Sigmoid colon (tissue), 7 donors: ENCODE data around the gene USP22. TPM values are rescaled to one million over a fixed set of nuclear protein-coding genes. Genes with fewer than 3 reads are reported as not detected.
A peak's percentile ranks its signal among the peaks of the same experiment; 100 is the strongest.

Experiments
- DNase-seq: peaks from one replicate; pipeline ENCODE4 v3.0.0-alpha.2; 2019
- H3K27ac ChIP-seq, 4 donors: fragments of 200-600 bp; sonication (generic); one replicate each; pipeline ENCODE4 v1.5.1; 2016 to 2019; ENCODE audit warnings: mild to moderate bottlenecking in 1 of 4
- H3K27me3 ChIP-seq, 3 donors: fragments of 200-600 bp; sonication (generic); one replicate each; pipeline ENCODE4 v1.5.1; 2019; ENCODE audit warnings: mild to moderate bottlenecking in 1 of 3
- H3K36me3 ChIP-seq, 4 donors: fragments of 200-600 bp; sonication (generic); one replicate each; pipeline ENCODE4 v1.5.1; 2016 to 2019
- H3K4me1 ChIP-seq, 4 donors: fragments of 200-600 bp; sonication (generic); one replicate each; pipeline ENCODE4 v1.5.1; 2017 to 2019
- H3K4me3 ChIP-seq, 4 donors: fragments of 200-600 bp; sonication (generic); one replicate each; pipeline ENCODE4 v1.5.1; 2017 to 2019; ENCODE audit warnings: mild to moderate bottlenecking in 2 of 4, moderate library complexity in 1 of 4
- H3K9me3 ChIP-seq, 4 donors: fragments of 200-600 bp in 3 of 4; sonication (generic) in 3 of 4; one replicate each; pipeline versions ENCODE4 v1.5.1 to v1.6.1; 2013 to 2019
- CTCF ChIP-seq, 4 experiments: fragments of 450-650 bp in 3 of 4; fragments of 200-600 bp in 1 of 4; IDR thresholded peaks; one replicate each; pipeline ENCODE4 v1.5.1; 2016 to 2019; ENCODE audit warnings: antibody characterized with exemption in 4 of 4, mild to moderate bottlenecking in 3 of 4, moderate library complexity in 2 of 4
- EP300 ChIP-seq, 4 donors: sonication (generic); formaldehyde crosslinking; IDR thresholded peaks; one replicate each; pipeline ENCODE4 v1.6.1; 2017; ENCODE audit warnings: antibody characterized with exemption in 4 of 4
- POLR2A ChIP-seq, 2 donors: fragments of 450-650 bp; IDR thresholded peaks; one replicate each; pipeline ENCODE4 v1.6.1; 2016; ENCODE audit warnings: antibody characterized with exemption in 2 of 2, mild to moderate bottlenecking in 2 of 2, moderate library complexity in 2 of 2
- POLR2AphosphoS5 ChIP-seq, 4 donors: sonication (generic); formaldehyde crosslinking; IDR thresholded peaks; one replicate each; pipeline ENCODE4 v1.6.1; 2017; ENCODE audit warnings: antibody characterized with exemption in 4 of 4
- WGBS, 2 donors: extraction: QIAGEN DNeasy Blood & Tissue Kit; methylation state at CpG; one replicate each; pipeline ENCODE4 v1.1.7; 2013; 5-methylcytosine and 5-hydroxymethylcytosine counted together
- intact Hi-C: fragments of 100-400 bp; cut with DNase I; formaldehyde crosslinking; loops from one replicate; pipeline ENCODE4 v1.15.1; 2023
- polyA plus RNA-seq, 3 donors: library from polyadenylated mRNA; stranded (reverse); fragments of 200-250 nt; gene quantifications; one replicate each; pipeline ENCODE4 v1.2.3, GENCODE V29; 2013
- total RNA-seq, 4 donors: library from RNA; depleted of rRNA; stranded (reverse); fragments of >200 nt; gene quantifications; one replicate each; pipeline ENCODE4 v1.1.0, GENCODE V29; 2016
- donor health status: healthy with polysubstance abuse.
- donor health status: Bipolar disorder and iron deficiency.
- donor health status: healthy.

Gene USP22
- 10 to 100 TPM; 68.8 to 84.2 (median 83.4) TPM for total RNA-seq
- 10 to 100 TPM; 25.2 to 71.2 (median 30.1) TPM for polyA plus RNA-seq

- no peak for TF ChIP-seq EP300 (IDR thresholded peaks at IDR 0.05)
- TF ChIP-seq CTCF (IDR thresholded peaks at IDR 0.05) = no peak
- peak in 1 of 2 donors; percentile 3 for TF ChIP-seq POLR2A (IDR thresholded peaks at IDR 0.05)
- peak; percentile 94 to 97 (median 95) for TF ChIP-seq POLR2AphosphoS5 (IDR thresholded peaks at IDR 0.05)
- DNase-seq = no peak
- Histone ChIP-seq H3K4me3 (peak within 1 kb of the TSS; percentile 85 to 97 (median 94)), H3K27me3 (no peaks in the 10 kb centered on the region), H3K27ac (peak within 1 kb of the TSS; percentile 99 to 100 (median 100)), H3K9me3 (no peaks in the 10 kb centered on the region), H3K36me3 (no peaks in the 10 kb centered on the region), H3K4me1 (peaks cover 0 to 47% (median 45%) of the 10 kb centered on the region in 4 donors)
- 0% methylated on average over 91 of the region's 91 CpGs for WGBS, 2 donors
- intact Hi-C loops = loop anchor here (2.0 to 10.0 kb wide), 3 partner anchors 85 to 242 kb away; partner anchors contain the start of genes DHRS7B, MAP2K3 and TMEM11
These were observed at the start of gene USP22 for GRCh38 chr17:21042458-21043295. Gene USP22, minus strand, starts transcription at chr17:21043011. Its CDS starts 176 bp downstream, at chr17:21042835.

GRCh38 chr17:21090902-21091618 is 48.2 kb upstream of the USP22 start:
- no peaks in the 10 kb centered on the region for H3K36me3 ChIP-seq
- intact Hi-C loops = no loop called here
- H3K27me3 ChIP-seq = no peaks in the 10 kb centered on the region
- TF ChIP-seq POLR2A (IDR thresholded peaks at IDR 0.05) (no peak), POLR2AphosphoS5 (IDR thresholded peaks at IDR 0.05) (no peak), CTCF (IDR thresholded peaks at IDR 0.05) (no peak), EP300 (IDR thresholded peaks at IDR 0.05) (no peak)
- no peak overlapping the region for H3K27ac ChIP-seq
- H3K4me3 ChIP-seq = no peak overlapping the region
- DNase-seq = no peak
- H3K4me1 ChIP-seq = no peaks in the 10 kb centered on the region
- WGBS, 2 donors = 68 to 80% methylated on average over 4 of the region's 4 CpGs
- H3K9me3 ChIP-seq = no peaks in the 10 kb centered on the region

- TF ChIP-seq POLR2A (IDR thresholded peaks at IDR 0.05) (no peak), POLR2AphosphoS5 (IDR thresholded peaks at IDR 0.05) (no peak), CTCF (IDR thresholded peaks at IDR 0.05) (no peak), EP300 (IDR thresholded peaks at IDR 0.05) (no peak)
- H3K36me3 ChIP-seq = no peaks in the 10 kb centered on the region
- intact Hi-C loops = no loop called here
- H3K27ac ChIP-seq = no peak overlapping the region
- H3K27me3 ChIP-seq = no peaks in the 10 kb centered on the region
- no peaks in the 10 kb centered on the region for H3K9me3 ChIP-seq
- no peak overlapping the region for H3K4me3 ChIP-seq
- no peaks in the 10 kb centered on the region for H3K4me1 ChIP-seq
- no peak for DNase-seq
- 63 to 75% methylated on average over 7 of the region's 7 CpGs for WGBS, 2 donors
These were observed 47.4 kb upstream of the USP22 start for GRCh38 chr17:21089933-21090901.

GRCh38 chr17:21089145-21089544 is 46.3 kb upstream of the USP22 start:
- DNase-seq = no peak
- Histone ChIP-seq H3K9me3 (no peaks in the 10 kb centered on the region), H3K27me3 (no peaks in the 10 kb centered on the region), H3K27ac (no peak overlapping the region), H3K4me1 (no peaks in the 10 kb centered on the region), H3K36me3 (no peaks in the 10 kb centered on the region), H3K4me3 (no peak overlapping the region)
- no peak for TF ChIP-seq POLR2AphosphoS5 (IDR thresholded peaks at IDR 0.05)
- TF ChIP-seq POLR2A (IDR thresholded peaks at IDR 0.05) = no peak
- TF ChIP-seq CTCF (IDR thresholded peaks at IDR 0.05) = no peak
- intact Hi-C loops = no loop called here
- WGBS, 2 donors = 11 to 56% methylated on average over 1 of the region's 1 CpG
